GM12892 (cell line): ENCODE data around the gene POLG2.
"Not testable (repeated sequence)": the region's sequence is repeated elsewhere in the genome, so short reads cannot be mapped to it uniquely, and the experiment has no call there.

ENCODE experiments used
- DNase-seq: peaks from one replicate; pipeline ENCODE4 v3.0.0; 2011; ENCODE audit not compliant: insufficient read length
- FAIRE-seq: peaks from 2 replicates; lab custom pipeline; 2011; peaks lifted over from hg19 to GRCh38; lab: Jason Lieb, UNC
- POLR2A ChIP-seq: IDR thresholded peaks from 2 replicates; pipeline ENCODE4 v1.6.1; 2011; ENCODE audit warnings: low read depth, low read length, control low read depth
- POLR2AphosphoS5 ChIP-seq: IDR thresholded peaks from 2 replicates; pipeline ENCODE4 v1.6.1; 2011; ENCODE audit warnings: low read depth, low read length, control low read depth
- TAF1 ChIP-seq: IDR thresholded peaks from 2 replicates; pipeline ENCODE4 v1.6.1; 2011; ENCODE audit warnings: low read depth, mild to moderate bottlenecking, control low read depth, low read length, borderline replicate concordance

Gene POLG2

GRCh38 chr17:64443086-64443760 is 53.6 kb downstream of the POLG2 start:
- FAIRE-seq: no peak
- DNase-seq: no peak
- TF ChIP-seq TAF1 (no peak), POLR2A (no peak), POLR2AphosphoS5 (no peak)

- no peak for FAIRE-seq
- TF ChIP-seq TAF1 (no peak), POLR2A (no peak), POLR2AphosphoS5 (no peak)
- DNase-seq: no peak
Measured at GRCh38 chr17:64442541-64442971, 54.3 kb downstream of the POLG2 start.

DNA sequence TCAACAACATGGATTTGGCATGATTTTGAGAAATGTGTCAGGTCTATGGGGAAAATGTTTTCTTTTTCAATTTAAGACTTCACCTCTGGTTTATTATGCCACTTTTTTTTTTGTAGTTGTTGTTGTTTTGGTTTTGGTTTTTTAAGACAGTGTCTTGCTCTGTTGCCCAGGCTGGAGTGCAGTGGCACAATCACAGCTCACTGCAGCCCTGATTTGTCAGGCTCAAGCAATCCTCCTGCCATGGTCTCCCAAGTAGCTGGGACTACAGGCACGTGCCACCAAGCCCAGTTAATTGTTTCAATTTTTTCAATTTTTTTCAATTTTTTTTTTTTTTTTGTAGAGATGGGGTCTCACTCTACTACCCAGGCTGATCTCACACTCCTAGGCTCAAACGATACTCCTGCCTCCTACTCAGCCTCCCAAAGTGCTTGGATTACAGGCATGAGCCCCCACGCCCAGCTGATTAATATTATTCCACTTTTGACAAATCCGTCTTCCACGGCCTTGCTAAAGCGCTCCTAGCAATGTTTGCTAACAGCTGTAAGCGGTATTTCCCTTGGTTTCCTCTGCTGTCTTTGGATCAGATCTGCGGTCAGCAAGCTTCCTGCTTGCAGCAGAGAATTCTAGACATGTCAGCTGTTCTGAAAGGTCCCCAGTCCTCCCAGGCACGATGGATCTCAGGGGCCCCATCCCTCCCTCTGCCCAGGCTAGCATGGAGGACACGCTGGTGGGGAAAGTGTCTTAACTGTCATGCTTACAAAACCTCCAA is 54.9 kb downstream of the POLG2 start:
- no peak for TF ChIP-seq TAF1
- TF ChIP-seq POLR2AphosphoS5: no peak
- no peak for TF ChIP-seq POLR2A
- DNase-seq: no peak

DNA sequence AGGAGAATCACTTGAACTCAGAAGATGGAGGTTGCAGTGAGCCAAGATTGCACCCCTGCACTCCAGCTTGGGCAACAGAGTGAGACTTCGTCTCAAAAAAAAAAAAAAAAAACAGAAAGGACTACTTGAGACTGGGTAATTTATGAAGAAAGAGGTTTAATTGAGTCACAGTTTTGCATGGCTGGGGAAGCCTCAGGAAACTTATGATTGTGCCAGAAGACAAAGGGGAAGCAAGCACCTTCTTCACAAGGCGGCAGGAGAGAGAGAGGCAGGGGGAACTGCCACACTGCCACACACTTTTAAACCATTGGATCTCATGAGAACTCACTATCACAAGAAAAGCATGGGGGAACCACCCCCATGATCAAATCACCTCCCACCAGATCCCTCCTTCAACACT is 56.9 kb downstream of the POLG2 start:
- DNase-seq: no peak
- FAIRE-seq: no peak

More for the DNA sequence above, 54.9 kb downstream of the POLG2 start:
- FAIRE-seq: no peak

GRCh38 chr17:64439521-64439920 is 57.3 kb downstream of the POLG2 start:
- not testable (repeated sequence) for FAIRE-seq, DNase-seq

More for the DNA sequence above, 56.9 kb downstream of the POLG2 start:
- TF ChIP-seq POLR2A (no peak), TAF1 (no peak), POLR2AphosphoS5 (no peak)

DNA sequence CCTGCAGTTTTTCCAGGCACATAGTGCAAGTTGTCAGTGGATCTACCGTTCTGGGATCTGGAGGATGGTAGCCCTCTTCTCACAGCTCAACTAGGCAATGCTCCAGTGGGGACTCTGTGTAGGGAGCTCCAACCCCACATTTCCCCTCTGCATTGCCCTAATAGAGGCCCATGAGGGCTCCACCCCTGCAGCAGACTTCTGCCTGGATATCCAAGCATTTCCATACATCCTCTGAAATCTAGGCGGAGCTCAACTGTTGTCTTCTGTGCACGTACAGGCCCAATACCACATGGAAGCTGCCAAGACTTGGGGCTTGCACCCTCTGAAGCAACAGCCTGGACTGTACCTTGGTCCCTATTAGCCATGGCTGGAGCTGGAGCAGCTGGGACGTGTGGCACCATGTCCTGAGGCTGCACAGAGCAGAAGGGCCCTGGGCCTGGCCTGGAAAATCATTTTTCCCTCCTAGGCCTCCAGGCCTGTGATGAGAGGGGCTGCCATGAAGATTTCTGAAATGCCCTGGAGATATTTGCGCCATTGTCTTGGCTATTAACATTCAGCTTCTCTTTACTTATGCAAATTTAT is 58.8 kb downstream of the POLG2 start:
- TF ChIP-seq TAF1: no peak
- TF ChIP-seq POLR2AphosphoS5: no peak
- TF ChIP-seq POLR2A: no peak
- no peak for DNase-seq
- no peak for FAIRE-seq

GRCh38 chr17:64431534-64431933 is 65.3 kb downstream of the POLG2 start:
- DNase-seq: no peak
- FAIRE-seq: no peak
- TF ChIP-seq POLR2AphosphoS5 (no peak), POLR2A (no peak), TAF1 (no peak)

DNA sequence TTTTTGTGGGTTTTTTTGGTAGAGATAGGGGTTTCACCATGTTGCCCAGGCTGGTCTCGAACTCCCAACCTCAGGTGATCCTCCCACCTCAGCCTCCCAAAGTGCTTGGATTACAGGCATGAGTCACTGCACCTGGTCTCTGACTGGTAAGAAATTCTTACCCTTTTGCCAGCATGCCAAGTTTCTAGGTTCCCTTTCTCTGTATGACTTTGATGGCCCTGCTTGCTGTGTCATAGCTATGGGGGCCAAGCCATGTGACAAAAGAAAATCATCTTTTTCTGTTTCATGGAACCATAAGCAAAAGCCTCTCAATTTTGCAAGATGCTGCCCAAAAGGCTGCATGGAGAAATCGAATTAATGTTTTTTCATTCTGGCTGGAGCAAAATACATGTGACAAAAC is 66.8 kb downstream of the POLG2 start:
- not testable (repeated sequence) for DNase-seq, FAIRE-seq

DNA sequence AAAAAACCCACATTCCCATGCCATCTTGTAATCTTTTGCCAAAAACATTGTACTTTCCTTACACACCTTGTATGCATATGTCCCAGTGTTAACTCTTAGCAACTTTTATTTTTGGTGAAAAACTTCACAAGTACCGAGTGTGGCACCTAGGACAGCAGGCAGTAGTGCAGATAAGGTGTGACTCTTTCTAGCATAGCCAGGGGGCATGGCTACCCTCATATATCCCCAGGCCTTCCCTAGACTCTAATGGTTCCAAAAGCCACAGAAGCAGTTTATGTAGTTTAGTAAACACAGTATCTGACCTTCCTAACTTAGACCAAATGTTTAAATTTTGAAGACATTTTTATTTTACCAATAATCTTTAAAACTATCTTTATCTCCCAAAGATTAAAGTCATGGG is 68.4 kb downstream of the POLG2 start:
- no peak for FAIRE-seq
- TF ChIP-seq POLR2A (no peak), TAF1 (no peak), POLR2AphosphoS5 (no peak)
- no peak for DNase-seq
